GM19438 (cell line): Measurements from ENCODE around the gene SMARCB1.
A peak's percentile ranks its signal among the peaks of the same experiment; 100 is the strongest.

ENCODE experiments used
- ATAC-seq: cut with Tn5 transposase; IDR thresholded peaks from one replicate; pipeline ENCODE4 v1.9.1; 2021; ENCODE audit warnings: low read depth; ENCODE audit not compliant: unreplicated experiment

The SMARCB1 gene

DNA sequence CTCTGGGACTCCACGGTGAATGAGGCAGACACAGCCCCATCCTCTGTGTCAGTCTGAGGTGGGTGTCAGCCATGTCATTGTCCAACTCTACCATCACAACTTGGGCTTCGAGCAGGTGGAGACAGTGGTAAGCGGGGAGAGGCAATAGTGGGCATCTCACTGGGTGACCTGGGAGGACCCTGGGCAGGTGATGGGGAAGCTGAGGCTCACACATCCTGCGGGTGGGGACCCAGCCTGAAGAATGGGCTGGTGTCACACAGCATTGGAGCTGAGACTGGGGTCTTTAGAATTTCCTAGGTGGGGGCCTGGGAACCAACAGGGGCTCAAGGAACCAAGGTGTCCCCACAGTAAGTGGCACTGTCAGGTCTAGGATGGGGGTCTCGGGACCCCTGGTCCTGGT lies 7.0 kb upstream of the SMARCB1 start:
- ATAC-seq = no peak

DNA sequence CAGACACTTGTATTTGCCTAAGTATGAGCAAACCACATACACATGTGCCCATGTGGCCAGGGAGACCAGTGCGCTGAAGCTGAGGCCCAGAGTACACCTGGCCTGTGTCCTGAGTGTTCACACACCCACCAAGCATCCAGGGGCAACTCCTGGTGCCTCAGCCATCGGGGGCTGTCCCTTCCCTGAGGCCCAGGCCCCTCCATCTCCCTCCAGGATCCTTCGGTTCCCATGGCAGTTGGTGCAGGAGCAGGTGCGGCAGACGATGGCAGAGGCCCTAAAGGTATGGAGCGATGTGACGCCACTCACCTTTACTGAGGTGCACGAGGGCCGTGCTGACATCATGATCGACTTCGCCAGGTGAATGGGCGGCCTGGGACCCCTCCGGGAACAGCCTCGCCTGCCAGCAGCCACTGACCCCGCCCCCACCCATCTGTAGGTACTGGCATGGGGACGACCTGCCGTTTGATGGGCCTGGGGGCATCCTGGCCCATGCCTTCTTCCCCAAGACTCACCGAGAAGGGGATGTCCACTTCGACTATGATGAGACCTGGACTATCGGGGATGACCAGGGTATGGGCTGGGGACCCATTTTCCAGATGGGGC lies 6.5 kb upstream of the SMARCB1 start:
- no peak for ATAC-seq

DNA sequence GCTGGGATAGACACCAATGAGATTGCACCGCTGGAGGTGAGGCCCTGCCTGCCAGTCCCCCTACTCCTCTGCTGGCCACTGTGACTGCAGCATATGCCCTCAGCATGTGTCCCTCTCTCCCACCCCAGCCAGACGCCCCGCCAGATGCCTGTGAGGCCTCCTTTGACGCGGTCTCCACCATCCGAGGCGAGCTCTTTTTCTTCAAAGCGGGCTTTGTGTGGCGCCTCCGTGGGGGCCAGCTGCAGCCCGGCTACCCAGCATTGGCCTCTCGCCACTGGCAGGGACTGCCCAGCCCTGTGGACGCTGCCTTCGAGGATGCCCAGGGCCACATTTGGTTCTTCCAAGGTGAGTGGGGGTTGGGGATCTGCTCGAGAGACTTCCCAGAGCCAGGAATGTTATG lies 5.7 kb upstream of the SMARCB1 start:
- ATAC-seq = no peak

DNA sequence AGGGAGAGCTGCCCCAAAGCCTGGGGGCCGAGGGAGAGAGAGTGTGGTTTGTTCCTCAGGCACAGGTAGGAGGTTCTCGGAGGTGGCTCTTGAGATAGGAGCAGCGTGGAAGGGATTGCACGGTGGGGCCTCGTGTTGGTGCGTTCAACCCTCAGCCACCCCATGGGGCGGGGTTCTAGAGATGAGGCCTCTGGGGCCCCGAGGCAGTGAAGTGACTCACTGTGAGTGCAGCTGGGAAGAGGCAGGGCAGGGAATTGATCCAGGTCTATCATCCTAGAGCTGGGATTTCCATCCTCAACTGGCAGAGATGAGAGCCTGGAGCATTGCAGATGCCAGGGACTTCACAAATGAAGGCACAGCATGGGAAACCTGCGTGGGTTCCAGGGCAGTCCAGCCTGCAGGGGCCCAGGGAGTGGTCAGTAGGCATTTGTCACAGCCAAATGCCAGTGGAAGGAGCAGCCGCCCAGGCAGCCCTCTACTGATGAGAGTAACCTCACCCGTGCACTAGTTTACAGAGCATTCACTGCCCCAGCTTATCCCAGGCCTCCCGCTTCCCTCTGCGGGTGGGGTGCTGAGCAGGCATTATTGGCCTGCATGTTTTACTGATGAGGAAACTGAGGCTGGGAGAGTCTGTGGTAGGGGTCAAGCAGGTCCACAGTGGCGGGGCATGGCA lies 5.1 kb upstream of the SMARCB1 start:
- ATAC-seq = no peak

DNA sequence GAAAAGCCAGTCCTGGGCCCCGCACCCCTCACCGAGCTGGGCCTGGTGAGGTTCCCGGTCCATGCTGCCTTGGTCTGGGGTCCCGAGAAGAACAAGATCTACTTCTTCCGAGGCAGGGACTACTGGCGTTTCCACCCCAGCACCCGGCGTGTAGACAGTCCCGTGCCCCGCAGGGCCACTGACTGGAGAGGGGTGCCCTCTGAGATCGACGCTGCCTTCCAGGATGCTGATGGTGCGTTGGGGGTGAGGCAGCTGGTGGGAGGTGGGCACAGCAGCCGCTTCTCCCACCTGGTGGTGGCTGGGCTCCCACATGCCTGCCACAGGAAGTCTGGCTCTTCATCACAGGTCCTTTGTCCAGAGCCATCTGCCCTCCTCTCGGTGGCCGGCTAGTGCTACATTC lies 4.5 kb upstream of the SMARCB1 start:
- ATAC-seq = no peak

DNA sequence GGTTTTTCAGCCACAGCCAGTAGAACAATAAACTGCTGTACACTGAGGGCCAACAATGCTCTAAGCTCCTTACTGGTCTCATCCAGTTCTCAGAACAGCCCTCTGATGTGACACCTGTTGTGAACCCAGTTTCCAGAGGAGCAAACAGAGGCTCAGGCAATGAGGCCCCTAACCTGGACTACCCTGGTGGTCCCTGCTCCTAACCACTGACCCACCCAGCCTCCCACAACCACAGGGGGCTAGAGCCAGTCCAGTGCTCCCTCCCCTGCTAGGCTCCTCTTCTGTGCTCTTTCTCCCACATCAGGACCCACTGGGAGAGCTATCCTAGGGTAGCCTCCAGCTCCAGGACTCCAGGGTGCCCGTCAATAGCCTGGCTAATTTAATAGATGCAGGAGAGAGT lies 4.1 kb upstream of the SMARCB1 start:
- no peak for ATAC-seq

DNA sequence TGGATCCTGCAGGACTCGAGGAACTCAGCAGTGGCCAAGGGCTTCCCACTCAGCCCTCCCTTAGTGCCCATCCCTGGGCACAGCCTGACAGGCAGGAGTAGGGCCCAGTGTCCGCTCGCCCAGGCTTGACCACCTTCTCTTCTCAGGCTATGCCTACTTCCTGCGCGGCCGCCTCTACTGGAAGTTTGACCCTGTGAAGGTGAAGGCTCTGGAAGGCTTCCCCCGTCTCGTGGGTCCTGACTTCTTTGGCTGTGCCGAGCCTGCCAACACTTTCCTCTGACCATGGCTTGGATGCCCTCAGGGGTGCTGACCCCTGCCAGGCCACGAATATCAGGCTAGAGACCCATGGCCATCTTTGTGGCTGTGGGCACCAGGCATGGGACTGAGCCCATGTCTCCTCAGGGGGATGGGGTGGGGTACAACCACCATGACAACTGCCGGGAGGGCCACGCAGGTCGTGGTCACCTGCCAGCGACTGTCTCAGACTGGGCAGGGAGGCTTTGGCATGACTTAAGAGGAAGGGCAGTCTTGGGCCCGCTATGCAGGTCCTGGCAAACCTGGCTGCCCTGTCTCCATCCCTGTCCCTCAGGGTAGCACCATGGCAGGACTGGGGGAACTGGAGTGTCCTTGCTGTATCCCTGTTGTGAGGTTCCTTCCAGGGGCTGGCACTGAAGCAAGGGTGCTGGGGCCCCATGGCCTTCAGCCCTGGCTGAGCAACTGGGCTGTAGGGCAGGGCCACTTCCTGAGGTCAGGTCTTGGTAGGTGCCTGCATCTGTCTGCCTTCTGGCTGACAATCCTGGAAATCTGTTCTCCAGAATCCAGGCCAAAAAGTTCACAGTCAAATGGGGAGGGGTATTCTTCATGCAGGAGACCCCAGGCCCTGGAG lies 3.3 kb upstream of the SMARCB1 start:
- no peak for ATAC-seq

DNA sequence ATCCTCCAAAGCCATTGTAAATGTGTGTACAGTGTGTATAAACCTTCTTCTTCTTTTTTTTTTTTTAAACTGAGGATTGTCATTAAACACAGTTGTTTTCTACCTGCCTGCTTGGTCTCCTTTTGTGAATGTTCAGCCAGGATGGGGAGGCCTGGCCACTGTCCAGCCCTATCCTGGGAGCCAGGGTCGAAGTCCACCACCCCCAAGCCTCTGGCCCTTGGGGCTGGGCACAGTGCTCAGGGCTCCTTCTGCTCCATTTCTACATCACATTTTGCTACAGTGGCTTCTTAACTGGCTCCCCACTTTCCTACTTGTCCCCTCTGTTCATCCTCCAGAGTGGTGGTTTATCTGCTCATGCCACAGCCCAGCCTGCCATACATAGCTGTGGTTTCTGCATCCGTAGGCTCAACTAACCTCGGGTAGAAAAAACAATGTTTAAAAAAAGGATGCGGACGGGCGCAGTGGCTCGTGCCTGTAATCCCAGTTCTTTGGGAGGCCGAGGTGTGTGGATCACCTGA lies 2.5 kb upstream of the SMARCB1 start:
- ATAC-seq = no peak

DNA sequence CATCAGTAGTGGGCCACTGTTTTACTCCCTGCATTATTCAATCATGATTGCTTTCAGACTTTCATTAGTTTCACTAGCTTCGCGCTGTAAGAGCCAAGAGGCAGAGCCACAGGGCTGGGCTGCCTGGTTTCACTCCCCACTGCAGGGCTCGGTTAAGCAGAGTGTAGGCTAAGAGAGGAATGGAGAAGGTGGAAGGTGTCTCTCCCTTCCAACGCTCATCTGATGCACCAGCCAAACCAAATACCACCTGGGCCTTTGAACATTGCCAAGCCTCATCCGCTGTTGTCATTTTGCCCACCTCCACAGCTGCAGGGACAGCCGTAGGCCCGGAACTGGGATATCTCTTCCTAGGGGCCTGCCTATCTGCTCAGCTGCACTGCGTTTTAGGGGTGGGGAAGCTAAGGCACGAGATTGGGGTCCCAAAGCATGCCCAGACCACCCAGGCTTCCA lies 480 bp upstream of the SMARCB1 start:
- ATAC-seq = no peak

DNA sequence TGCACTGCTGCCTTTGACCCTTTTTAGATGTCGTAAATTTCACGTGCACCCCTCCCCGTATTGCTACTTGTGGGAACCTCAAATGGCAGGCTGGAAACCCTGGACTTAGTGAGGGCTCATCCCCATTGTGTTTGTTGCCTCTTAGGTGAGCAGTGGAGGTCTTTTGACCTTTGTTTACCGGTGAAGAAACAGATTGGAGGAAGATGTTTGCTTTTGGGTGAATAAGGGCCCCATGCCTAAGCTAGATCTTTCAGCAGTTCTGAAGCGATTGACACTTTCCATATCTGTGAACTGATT lies 782 bp downstream of the SMARCB1 start:
- no peak for ATAC-seq

DNA sequence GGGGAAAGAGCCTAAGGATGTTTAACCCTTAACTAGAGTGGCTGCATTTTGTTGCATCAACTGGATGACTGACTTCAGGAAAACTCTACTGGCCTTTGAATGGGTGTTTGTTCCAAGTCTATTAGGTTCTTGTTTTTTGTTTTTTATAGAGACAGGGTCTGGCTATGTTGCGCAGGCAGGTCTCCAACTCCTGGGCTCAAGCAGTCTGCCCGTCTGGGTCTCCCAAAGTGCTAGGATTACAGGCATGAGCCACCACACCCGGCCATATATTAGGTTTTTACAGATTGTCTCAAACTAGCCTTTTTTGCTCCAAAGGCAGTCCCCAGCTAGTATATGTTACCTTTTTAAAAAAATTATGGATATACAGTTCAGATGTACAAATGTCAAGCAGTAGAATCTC lies 1.1 kb downstream of the SMARCB1 start:
- no peak for ATAC-seq

DNA sequence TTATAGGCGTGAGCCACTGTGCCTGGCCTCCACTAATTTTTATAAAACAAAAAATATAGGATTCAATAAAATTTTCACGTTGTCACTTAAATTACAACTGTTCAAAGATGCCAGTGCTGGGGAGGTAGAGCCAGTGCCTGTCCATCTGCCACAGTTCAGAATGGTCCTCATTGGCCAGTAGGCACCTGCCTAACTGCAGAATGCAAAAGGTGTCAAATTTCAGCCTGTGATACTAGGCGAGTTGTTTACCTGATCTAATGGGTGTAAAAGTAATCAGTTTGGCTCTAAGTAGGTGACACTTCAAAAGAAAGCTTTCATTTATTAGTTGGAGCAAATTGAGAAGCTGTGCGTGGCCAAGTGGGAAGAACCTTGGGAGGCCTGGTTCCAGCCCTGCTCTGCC lies 2.4 kb downstream of the SMARCB1 start:
- ATAC-seq = no peak

DNA sequence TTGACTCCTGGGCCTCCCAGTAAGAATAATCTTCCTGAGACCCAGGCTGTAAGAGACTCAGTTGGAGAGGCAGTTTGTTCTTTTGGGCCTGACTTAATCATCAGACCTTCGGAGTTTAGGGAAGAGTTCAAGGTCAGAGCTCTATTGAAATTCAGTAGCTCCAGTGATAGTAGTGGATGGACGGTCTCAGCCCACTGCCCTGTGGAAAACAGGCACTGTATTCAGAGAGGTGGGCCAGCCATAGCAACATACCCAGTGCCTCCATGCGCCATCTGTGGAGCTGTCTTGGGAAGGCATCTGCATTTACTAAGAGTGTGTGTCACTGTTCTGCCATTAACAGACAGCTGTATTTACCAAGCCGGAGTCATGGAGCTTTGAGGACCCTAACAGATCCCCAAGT lies 2.9 kb downstream of the SMARCB1 start:
- no peak for ATAC-seq

DNA sequence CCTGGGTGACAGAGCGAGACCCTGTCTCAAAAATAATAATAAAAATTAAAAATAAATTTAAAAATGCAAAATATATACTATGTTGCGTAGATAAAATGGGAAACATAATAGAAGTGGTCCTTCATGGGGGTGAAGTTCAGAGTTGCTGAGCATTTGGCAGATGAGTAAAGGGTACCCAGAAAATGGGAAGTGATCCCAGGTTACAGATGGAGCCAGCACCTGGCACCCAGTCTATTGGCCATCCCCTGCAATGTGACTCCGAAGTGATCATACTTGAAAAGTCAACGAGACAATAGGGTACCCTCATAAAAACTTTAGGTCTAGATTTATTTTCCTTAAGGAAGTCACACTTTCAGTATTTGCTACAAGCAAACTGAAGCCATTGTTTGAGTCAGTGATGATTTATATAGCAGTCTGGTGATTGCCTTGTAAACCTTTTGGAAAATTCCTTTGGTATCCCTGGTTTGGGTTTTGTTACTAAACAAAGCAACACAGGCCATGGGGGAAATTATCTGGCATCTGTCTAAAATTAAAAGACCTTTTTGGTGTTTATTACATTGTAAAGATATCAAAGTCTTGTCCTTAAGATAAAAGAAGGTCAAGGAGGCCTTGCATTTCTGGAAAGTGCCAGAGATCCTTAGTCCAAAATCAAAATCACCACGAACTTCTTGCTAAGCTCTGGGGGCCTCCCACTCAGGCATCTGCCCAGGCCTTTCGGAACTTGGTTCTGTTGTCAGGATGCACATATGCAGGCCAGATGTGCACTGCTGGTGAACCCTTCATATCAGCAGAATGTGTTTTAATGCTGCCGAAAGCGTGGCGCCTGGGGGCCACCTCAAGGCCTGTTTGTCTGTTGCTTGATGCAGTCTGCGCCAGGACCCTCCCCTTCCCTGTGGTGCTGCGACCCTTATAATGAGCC lies 4.3 kb downstream of the SMARCB1 start:
- no peak for ATAC-seq

DNA sequence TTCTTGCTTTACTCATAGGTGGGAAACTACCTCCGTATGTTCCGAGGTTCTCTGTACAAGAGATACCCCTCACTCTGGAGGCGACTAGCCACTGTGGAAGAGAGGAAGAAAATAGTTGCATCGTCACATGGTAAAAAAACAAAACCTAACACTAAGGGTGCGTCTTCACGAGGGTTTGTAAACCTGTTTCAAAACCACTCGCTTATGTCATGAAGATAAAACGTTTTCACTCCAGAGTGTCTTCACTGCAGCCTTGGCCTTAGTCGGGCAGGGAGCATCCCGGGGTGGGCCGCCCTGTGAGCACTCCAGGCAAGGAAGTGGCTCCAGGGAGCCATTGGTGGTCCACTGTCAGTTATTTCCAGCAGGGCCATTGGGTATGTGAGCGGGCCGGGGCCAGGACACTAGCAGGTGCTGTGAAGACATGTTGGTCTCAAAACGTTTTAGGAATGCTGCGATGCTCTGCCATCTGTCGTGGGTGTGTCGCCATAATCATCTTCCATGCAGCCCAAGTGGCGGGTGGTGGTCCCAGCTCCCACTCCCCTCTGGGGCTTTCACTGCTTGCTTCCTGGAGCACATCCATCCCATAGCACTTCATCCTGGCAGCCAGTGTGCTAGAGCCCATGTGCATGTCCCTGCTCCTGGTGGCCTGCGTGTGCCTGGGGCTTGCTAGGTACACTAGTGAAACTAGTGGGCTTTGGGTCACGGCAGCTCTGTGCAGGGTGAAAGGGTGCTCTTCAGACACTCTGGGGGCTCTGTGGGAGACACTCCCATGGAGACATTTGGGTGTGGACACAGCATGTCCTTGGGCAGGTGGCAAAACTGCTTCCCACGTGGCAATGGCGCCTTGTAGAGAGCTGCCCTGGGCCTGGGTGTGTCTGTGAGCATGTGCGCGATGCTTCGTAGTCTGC lies 5.2 kb downstream of the SMARCB1 start:
- ATAC-seq = no peak

DNA sequence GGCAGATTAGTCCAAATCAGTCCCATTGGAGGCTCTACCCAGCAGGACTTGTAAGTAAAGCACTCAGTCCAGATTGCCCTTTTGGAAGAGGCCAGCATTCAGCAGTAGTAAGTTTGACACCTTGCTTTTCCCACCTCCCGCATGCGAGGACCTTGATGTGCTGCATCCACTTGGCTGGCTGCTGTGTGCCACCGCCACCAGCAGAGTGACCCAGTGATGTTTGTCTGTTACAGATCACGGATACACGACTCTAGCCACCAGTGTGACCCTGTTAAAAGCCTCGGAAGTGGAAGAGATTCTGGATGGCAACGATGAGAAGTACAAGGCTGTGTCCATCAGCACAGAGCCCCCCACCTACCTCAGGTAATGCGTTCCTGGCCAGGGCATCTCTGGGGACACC lies 6.6 kb downstream of the SMARCB1 start:
- ATAC-seq = no peak

DNA sequence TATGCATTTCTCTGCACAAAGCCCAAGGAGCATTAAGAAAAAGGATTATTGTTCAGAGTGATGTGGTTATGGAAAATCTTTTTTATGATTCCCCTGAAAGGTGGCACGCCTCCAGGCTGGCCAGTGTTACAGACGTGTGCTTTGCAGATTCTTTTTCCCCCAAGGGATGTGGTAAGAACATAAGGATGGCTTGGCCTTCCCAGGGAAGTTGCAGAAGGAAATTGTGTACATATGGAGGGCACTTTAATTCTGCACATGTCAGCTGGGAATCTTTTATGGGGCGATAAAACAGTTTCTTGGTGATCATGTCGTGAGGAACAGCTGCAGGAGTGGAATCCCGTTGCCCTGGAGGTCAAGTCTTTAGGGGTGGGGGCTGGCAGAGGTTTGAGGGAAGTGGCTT lies 9.7 kb downstream of the SMARCB1 start:
- no peak for ATAC-seq

DNA sequence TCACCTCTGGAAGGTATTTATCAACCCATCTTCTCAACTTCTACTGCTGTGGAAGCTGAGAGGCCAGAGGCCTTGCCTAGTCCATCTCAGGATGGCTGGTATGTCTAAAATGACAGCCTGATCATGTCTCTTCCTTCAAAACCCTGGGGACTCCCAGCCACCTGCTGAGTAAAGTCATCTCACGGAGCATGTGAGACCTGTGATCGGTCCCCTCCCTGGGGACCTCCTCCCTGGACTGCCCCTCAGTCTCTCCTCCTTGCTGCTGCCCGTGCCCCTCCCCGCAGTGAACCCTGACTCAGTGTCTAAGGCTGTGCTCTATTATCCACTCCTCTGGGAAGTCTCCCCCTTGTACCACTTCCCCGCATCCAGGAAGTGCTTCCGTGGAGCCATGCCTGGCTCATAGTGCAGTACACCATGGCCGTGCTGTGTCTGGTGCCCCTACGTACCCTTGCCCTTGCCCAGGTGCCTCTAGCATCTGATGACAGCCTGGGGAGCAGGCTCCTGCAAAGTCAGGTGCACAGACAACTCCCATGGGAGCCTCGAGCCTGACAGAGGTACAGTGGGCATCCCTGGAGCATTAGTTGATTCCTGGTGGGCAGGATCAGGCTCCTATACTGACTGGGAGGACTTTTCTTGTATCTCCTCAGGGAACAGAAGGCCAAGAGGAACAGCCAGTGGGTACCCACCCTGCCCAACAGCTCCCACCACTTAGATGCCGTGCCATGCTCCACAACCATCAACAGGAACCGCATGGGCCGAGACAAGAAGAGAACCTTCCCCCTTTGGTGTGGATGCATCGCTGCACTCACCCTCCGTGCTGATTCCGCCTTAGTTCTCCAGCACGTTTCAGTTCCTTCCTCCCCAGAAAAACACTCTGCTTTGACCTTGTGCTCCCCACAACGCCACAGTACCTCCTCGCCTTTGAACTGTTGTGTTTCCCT lies 13.8 kb downstream of the SMARCB1 start:
- peak; percentile 51 for ATAC-seq
